Ishikawa (cell line): Measurements from ENCODE around the gene SLC26A6.

Experiments
- CREB1 ChIP-seq: IDR thresholded peaks from 2 replicates; pipeline ENCODE4 v1.6.1; 2012; ENCODE audit warnings: low read depth
- EGR1 ChIP-seq: IDR thresholded peaks from 2 replicates; pipeline ENCODE4 v1.6.1; 2012
- EP300 ChIP-seq: IDR thresholded peaks from 2 replicates; pipeline ENCODE4 v1.6.1; 2012; ENCODE audit warnings: borderline replicate concordance
- NFIC ChIP-seq: IDR thresholded peaks from 2 replicates; pipeline ENCODE4 v1.6.1; 2012
- RAD21 ChIP-seq: IDR thresholded peaks from 2 replicates; pipeline ENCODE4 v1.6.1; 2012; ENCODE audit warnings: low read depth
- REST ChIP-seq: IDR thresholded peaks from 2 replicates; pipeline ENCODE4 v1.6.1; 2012; ENCODE audit warnings: low read depth, mild to moderate bottlenecking
- TAF1 ChIP-seq: IDR thresholded peaks from 2 replicates; pipeline ENCODE4 v1.6.1; 2012; ENCODE audit warnings: low read depth, mild to moderate bottlenecking
- TCF12 ChIP-seq: IDR thresholded peaks from 2 replicates; pipeline ENCODE4 v1.6.1; 2012; ENCODE audit warnings: low read depth
- TEAD4 ChIP-seq: IDR thresholded peaks from 2 replicates; pipeline ENCODE4 v1.6.1; 2012
- YY1 ChIP-seq: IDR thresholded peaks from 2 replicates; pipeline ENCODE4 v1.6.1; 2012; ENCODE audit warnings: low read depth
- TF ChIP-seq, protein P1 (sequence below): IDR thresholded peaks from 2 replicates; pipeline ENCODE4 v1.6.1; 2012
- TF ChIP-seq, protein P2 (sequence below): IDR thresholded peaks from 2 replicates; pipeline ENCODE4 v1.6.1; 2012

GRCh38 chr3:48635222-48636021 lies at the start of gene SLC26A6:
- TF ChIP-seq NFIC (no peak; the same call in 1 of the 2 replicates), EP300 (no peak), YY1 (no peak), TEAD4 (no peak), TCF12 (0 out of 2 replicates have a peak, but pooled peaks have one; percentile 21), TAF1 (peak; percentile 83), RAD21 (peak; percentile 37; the same call in 1 of the 2 replicates), REST (no peak), CREB1 (peak; percentile 9; the same call in 1 of the 2 replicates), EGR1 (no peak)
- TF ChIP-seq, protein P1, sequence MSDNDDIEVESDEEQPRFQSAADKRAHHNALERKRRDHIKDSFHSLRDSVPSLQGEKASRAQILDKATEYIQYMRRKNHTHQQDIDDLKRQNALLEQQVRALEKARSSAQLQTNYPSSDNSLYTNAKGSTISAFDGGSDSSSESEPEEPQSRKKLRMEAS = peak; percentile 64
- TF ChIP-seq, protein P2, sequence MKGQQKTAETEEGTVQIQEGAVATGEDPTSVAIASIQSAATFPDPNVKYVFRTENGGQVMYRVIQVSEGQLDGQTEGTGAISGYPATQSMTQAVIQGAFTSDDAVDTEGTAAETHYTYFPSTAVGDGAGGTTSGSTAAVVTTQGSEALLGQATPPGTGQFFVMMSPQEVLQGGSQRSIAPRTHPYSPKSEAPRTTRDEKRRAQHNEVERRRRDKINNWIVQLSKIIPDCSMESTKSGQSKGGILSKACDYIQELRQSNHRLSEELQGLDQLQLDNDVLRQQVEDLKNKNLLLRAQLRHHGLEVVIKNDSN = no peak
